HG02973 (cell line): ENCODE data around the gene RALY.

Experiments
- ATAC-seq: cut with Tn5 transposase; IDR thresholded peaks from one replicate; pipeline ENCODE4 v1.9.1; 2021; ENCODE audit warnings: moderate library complexity; ENCODE audit not compliant: unreplicated experiment

RALY gene

GRCh38 chr20:34047010-34047687 is 53.4 kb downstream of the RALY start:
- ATAC-seq = no peak

DNA sequence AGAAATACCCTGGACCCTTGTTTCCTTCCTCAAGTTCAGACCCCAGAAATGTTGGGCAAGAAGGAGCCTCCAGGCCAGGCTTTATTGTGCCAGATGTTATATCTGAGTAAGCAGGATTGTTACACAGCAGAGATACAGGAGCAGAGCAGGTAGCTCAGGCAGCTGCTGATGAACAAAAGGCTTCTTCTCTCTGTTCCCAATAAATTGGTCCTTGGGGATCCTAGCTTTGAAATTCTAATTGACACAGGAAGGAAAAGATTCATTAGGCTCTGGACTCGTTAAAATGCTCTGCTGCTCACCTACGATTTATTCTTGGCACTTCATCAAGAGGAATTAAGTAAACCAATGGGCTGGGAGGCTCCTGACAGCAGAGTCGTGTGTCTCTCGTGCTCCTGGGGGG is 54.2 kb downstream of the RALY start:
- no peak for ATAC-seq

DNA sequence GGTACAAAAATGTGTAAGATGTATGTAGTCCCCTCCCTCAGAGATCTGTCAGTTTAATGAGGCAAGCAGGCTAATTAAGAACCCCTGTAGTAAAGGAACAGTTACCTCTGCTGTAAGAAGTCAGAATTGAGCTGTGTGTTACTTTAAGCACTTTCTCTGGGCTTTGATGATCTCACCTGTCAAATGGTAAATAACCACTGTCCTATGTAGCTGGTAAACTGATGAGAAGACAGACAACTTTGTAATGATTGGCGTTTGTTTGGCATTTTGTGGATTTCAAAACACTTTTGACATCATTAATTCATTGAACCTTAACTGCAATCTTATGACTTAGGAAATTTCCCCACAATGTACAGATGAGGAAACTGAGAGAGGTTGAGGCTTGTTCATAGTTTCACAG is 55.7 kb downstream of the RALY start:
- ATAC-seq = no peak

GRCh38 chr20:34049897-34050695 is 56.4 kb downstream of the RALY start:
- ATAC-seq = no peak

DNA sequence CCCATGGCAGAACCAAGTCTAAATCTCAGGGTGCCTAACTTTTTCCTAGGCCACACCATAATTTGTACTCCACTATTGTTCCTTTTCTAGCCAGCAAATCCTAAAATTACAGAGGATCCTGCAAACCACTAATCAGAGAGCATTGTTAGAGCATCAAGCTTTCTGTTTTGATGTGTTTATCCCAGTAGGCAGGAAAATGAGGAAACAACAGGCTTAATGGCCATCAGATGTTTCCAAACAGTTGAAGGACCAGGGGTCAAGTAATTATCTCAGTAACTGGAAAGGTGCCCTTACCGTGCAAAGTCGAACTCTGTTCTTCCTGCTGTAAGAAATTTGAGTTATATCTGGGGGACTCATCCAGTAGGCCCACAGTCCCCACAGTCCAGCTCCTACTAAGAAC is 58.7 kb downstream of the RALY start:
- ATAC-seq = no peak

DNA sequence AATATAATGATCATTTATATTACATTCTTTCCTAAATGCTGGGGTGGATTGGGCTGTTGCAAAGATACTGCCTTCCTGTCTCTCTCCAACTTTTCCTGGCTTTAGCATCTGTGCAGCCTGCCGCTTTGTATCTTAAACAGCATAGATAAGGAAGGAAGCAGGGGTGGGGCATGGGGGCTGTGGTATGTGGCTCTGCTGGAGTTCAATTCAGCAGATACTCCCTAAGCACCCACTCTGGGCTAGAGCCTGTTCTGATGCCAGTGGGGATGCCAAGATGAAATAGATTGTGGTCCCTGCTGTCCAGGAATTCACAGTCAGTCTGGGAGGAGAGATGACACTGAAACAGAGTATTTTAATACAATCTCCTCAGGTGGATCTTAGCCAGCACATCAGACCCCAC is 61.6 kb downstream of the RALY start:
- no peak for ATAC-seq

DNA sequence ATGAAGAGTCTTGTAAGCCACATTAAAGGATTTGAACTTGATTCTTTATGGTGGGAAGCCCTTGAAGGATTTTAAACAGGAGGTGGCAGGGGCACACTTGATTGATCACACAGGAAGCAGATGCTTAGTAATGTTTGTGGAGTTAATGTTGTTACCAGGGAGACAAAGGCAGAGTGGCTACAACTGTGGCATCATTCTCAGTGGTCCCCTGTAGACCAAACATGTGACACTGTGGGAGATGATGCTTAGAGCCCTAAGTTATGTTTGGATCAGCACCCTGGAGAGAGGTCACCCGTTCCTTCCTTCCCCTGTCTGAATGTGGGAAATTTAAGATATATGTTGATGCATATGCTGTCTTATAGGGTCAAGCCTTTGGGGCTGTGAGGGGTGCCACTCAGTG is 65.1 kb downstream of the RALY start:
- no peak for ATAC-seq

DNA sequence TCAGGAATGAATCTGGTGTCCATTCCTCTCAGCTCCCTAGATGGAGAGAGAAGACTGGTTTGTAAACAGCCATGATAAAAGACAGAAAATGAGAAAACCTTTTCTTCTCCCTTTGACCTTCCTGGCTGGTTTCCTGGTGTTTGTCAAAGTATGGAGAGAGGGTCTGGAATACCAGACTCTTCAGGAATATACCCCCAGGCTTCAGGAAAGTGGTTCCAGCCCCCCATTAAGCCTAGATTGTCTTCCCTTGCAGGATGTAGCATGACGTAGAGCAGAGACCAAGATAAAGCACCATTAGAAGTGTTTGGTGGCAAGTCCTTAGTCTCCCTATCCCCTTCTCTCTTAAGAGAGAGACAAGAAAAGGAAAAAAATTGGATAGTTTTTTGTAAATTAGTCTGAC is 67.3 kb downstream of the RALY start:
- ATAC-seq = no peak

- ATAC-seq = no peak
These were observed 68.0 kb downstream of the RALY start for GRCh38 chr20:34061695-34062094.

- no peak for ATAC-seq
These were observed 69.1 kb downstream of the RALY start for GRCh38 chr20:34062570-34063482.

GRCh38 chr20:34064286-34064685 is 70.6 kb downstream of the RALY start:
- no peak for ATAC-seq

GRCh38 chr20:34065260-34065659 is 71.5 kb downstream of the RALY start:
- ATAC-seq = no peak

GRCh38 chr20:34066476-34067090 is 72.9 kb downstream of the RALY start:
- no peak for ATAC-seq

DNA sequence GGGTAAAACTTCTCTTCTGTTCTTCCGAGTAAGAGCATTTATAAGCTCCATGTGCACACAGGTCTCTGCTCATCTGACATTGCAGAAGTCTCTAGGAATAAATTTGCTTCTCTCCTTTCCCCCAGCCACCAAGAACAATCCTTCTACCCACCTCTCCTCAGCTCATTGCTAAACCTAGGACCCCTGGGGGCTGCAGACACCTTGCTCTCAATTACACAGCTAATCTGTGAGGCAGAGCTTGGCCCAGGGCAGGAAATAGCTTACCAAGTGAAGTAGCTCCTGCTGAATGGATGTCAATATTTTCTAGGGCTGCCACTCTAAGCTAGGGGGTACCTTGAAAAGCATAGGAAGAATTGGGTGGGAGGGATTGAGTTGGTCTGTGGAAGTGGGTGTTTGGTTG is 74.3 kb downstream of the RALY start:
- ATAC-seq = no peak

GRCh38 chr20:34069341-34070078 is 75.8 kb downstream of the RALY start:
- peak; percentile 64 for ATAC-seq

DNA sequence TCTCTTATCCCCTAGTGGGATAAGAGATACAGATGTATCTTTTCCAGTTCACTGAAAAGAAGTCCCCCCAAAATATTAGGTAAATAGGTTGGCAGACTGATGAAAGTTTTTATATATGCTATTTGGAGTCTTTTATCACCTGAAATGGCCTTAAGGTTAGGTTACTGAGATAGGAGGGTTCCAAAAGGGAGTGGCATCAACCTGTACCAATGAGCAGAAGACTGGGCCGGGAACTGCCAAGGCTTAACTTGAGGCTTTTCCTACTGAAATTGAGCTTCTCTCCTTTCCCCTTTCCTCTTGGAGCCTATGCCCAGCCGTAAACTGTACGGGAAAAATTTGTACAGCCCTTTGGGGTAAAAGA is 76.3 kb downstream of the RALY start:
- ATAC-seq = no peak

- no peak for ATAC-seq
These were observed 77.1 kb downstream of the RALY start for GRCh38 chr20:34070859-34071258.

GRCh38 chr20:34072076-34072475 is 78.4 kb downstream of the RALY start:
- no peak for ATAC-seq

- no peak for ATAC-seq
These were observed 79.1 kb downstream of the RALY start for GRCh38 chr20:34072778-34073177.

DNA sequence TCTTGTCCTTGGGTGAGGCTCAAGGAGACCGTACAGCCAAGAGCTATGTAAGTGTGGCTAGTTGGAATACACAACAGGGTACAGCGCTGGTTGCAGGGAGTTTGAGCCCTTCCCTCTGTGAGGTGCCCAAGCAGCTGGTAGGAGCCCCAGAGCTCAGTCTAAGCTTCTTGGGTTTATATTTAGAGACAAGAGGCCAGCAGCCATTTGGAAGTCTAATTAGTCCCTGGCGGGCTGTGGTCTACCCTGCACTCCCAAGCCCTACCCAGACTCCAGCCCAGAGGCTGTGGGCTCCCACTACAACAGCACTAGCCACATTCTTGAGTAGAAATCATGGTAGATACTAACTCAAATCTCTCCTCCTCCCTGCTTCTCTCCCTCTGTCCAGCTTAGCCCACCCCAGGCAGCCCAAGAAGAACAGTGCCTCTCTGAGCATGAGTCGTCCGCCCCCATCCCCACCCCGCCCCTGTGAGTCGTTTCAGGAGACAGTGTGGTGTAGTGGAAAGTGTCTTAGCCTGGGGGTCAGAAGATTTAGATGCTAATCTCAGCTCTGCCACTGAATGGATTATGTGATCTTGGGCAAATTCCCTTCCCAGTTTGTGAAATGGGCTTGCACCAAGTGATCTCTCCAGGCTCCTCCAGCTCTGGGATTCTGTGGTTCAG is 80.5 kb downstream of the RALY start:
- ATAC-seq = no peak
